Measurements from ENCODE around the gene MRPL43.
"Not testable (repeated sequence)": the region's sequence is repeated elsewhere in the genome, so short reads cannot be mapped to it uniquely, and the experiment has no call there.

Gene MRPL43

GRCh38 chr10:100986952-100987684 lies at the start of gene MRPL43, which contains the start of gene TWNK:
Gene MRPL43 (minus strand): TSS chr10:100987497. CDS start chr10:100987443, 54 bp downstream.
Gene TWNK (plus strand): TSS chr10:100987543. CDS start chr10:100988211, 668 bp downstream.
- no peak for TF ChIP-seq PPARA (CRISPR knock-in tag; IDR thresholded peaks at IDR 0.05; ENCODE audit: borderline replicate concordance)
- TF ChIP-seq ARNTL (CRISPR knock-in tag; IDR thresholded peaks at IDR 0.05; ENCODE audit: borderline replicate concordance, low read depth), result no peak
- no peak for TF ChIP-seq ZNF70 (CRISPR knock-in tag; IDR thresholded peaks at IDR 0.05)

GRCh38 chr10:101036726-101037125 lies 49.4 kb upstream of the MRPL43 start:
- no peak for ATAC-seq
- TF ChIP-seq TCF4 (CRISPR knock-in tag; IDR thresholded peaks at IDR 0.05; ENCODE audit: borderline replicate concordance) (no peak), OSR1 (CRISPR knock-in tag; IDR thresholded peaks at IDR 0.05) (no peak), TOX (CRISPR knock-in tag; IDR thresholded peaks at IDR 0.05; ENCODE audit: borderline replicate concordance) (no peak)

More at GRCh38 chr10:100986952-100987684, at the start of gene MRPL43, which contains the start of gene TWNK:
- peak; percentile 94 for ATAC-seq

- no peak for ATAC-seq
- TF ChIP-seq ZNF565 (CRISPR knock-in tag; conservative IDR thresholded peaks at IDR 0.05; ENCODE audit: low read depth) (no peak), ZFP30 (CRISPR knock-in tag; IDR thresholded peaks at IDR 0.05) (no peak), PPARA (CRISPR knock-in tag; IDR thresholded peaks at IDR 0.05; ENCODE audit: borderline replicate concordance) (no peak), ARNTL (CRISPR knock-in tag; IDR thresholded peaks at IDR 0.05; ENCODE audit: borderline replicate concordance, low read depth) (no peak), OSR1 (CRISPR knock-in tag; IDR thresholded peaks at IDR 0.05) (no peak), ISL1 (CRISPR knock-in tag; IDR thresholded peaks at IDR 0.05) (no peak), ZFP3 (CRISPR knock-in tag; IDR thresholded peaks at IDR 0.05) (no peak), CREB5 (CRISPR knock-in tag; IDR thresholded peaks at IDR 0.05; ENCODE audit: low read depth) (no peak), TOX (CRISPR knock-in tag; IDR thresholded peaks at IDR 0.05; ENCODE audit: borderline replicate concordance) (no peak), CSDC2 (CRISPR knock-in tag; IDR thresholded peaks at IDR 0.05) (no peak), BACH2 (CRISPR knock-in tag; IDR thresholded peaks at IDR 0.05; ENCODE audit: borderline replicate concordance) (no peak), RARB (CRISPR knock-in tag; IDR thresholded peaks at IDR 0.05) (no peak)
- TF ChIP-seq, protein P1, sequence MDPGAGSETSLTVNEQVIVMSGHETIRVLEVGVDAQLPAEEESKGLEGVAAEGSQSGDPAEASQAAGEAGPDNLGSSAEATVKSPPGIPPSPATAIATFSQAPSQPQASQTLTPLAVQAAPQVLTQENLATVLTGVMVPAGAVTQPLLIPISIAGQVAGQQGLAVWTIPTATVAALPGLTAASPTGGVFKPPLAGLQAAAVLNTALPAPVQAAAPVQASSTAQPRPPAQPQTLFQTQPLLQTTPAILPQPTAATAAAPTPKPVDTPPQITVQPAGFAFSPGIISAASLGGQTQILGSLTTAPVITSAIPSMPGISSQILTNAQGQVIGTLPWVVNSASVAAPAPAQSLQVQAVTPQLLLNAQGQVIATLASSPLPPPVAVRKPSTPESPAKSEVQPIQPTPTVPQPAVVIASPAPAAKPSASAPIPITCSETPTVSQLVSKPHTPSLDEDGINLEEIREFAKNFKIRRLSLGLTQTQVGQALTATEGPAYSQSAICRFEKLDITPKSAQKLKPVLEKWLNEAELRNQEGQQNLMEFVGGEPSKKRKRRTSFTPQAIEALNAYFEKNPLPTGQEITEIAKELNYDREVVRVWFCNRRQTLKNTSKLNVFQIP (CRISPR knock-in tag; IDR thresholded peaks at IDR 0.05; ENCODE audit: borderline replicate concordance, low read depth), result no peak
Measured at GRCh38 chr10:101035916-101036702, 48.8 kb upstream of the MRPL43 start.

GRCh38 chr10:101035314-101035713 lies 48.0 kb upstream of the MRPL43 start:
- TF ChIP-seq BACH2 (CRISPR knock-in tag; IDR thresholded peaks at IDR 0.05; ENCODE audit: borderline replicate concordance) (no peak), TCF4 (CRISPR knock-in tag; IDR thresholded peaks at IDR 0.05; ENCODE audit: borderline replicate concordance) (no peak), CREB5 (CRISPR knock-in tag; IDR thresholded peaks at IDR 0.05; ENCODE audit: low read depth) (no peak), TOX (CRISPR knock-in tag; IDR thresholded peaks at IDR 0.05; ENCODE audit: borderline replicate concordance) (no peak), ZFP30 (CRISPR knock-in tag; IDR thresholded peaks at IDR 0.05) (no peak), ZNF8 (CRISPR knock-in tag; IDR thresholded peaks at IDR 0.05) (no peak), ISL1 (CRISPR knock-in tag; IDR thresholded peaks at IDR 0.05) (no peak)
- no peak for ATAC-seq

DNA sequence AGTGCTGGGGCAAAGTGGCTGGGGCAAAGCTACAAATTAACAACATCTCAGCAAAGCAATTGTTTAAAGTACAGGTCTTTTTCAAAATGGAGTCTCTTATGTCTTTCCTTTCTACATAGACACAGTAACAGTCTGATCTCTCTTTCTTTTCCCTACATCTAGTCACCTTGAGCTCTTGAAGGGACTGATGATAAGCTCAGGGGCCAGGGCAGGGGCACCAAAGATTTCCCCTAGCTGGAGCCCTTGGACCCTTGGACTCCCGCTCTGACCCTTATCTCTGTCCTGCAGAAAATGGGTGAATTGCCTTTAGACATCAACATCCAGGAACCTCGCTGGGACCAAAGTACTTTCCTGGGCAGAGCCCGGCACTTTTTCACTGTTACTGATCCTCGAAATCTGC lies 47.1 kb upstream of the MRPL43 start:
- not testable (repeated sequence) for ATAC-seq

GRCh38 chr10:101033276-101033675 lies 46.0 kb upstream of the MRPL43 start:
- TF ChIP-seq RARB (CRISPR knock-in tag; IDR thresholded peaks at IDR 0.05) (no peak), ARNTL (CRISPR knock-in tag; IDR thresholded peaks at IDR 0.05; ENCODE audit: borderline replicate concordance, low read depth) (no peak), ESRRG (CRISPR knock-in tag; IDR thresholded peaks at IDR 0.05) (no peak), ZNF70 (CRISPR knock-in tag; IDR thresholded peaks at IDR 0.05) (no peak), TCF4 (CRISPR knock-in tag; IDR thresholded peaks at IDR 0.05; ENCODE audit: borderline replicate concordance) (no peak), ZFP30 (CRISPR knock-in tag; IDR thresholded peaks at IDR 0.05) (no peak), OSR1 (CRISPR knock-in tag; IDR thresholded peaks at IDR 0.05) (no peak), ISL1 (CRISPR knock-in tag; IDR thresholded peaks at IDR 0.05) (no peak), CREB5 (CRISPR knock-in tag; IDR thresholded peaks at IDR 0.05; ENCODE audit: low read depth) (no peak), BACH2 (CRISPR knock-in tag; IDR thresholded peaks at IDR 0.05; ENCODE audit: borderline replicate concordance) (no peak), ZNF8 (CRISPR knock-in tag; IDR thresholded peaks at IDR 0.05) (no peak)
- TF ChIP-seq, protein P2, sequence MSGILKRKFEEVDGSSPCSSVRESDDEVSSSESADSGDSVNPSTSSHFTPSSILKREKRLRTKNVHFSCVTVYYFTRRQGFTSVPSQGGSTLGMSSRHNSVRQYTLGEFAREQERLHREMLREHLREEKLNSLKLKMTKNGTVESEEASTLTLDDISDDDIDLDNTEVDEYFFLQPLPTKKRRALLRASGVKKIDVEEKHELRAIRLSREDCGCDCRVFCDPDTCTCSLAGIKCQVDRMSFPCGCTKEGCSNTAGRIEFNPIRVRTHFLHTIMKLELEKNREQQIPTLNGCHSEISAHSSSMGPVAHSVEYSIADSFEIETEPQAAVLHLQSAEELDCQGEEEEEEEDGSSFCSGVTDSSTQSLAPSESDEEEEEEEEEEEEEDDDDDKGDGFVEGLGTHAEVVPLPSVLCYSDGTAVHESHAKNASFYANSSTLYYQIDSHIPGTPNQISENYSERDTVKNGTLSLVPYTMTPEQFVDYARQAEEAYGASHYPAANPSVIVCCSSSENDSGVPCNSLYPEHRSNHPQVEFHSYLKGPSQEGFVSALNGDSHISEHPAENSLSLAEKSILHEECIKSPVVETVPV (CRISPR knock-in tag; IDR thresholded peaks at IDR 0.05), result no peak
- ATAC-seq, result no peak
